Parietal lobe (tissue), 2 donors: Measurements from ENCODE around the gene KIF13A. TPM values are rescaled to one million over a fixed set of nuclear protein-coding genes. Genes with fewer than 3 reads are reported as not detected.
A peak's percentile ranks its signal among the peaks of the same experiment; 100 is the strongest.

Experiments used
- small RNA-seq: library from RNA; depleted of rRNA; stranded (forward); fragments of <200 nt; gene quantifications from one replicate; pipeline ENCODE3, GENCODE V24; 2014; ENCODE audit warnings: low replicate concordance
- total RNA-seq: library from RNA; depleted of rRNA; stranded (reverse); fragments of >200 nt; gene quantifications from one replicate; pipeline ENCODE4 v1.2.3, GENCODE V29; 2014

KIF13A gene
- total RNA-seq, result 28.5 TPM

GRCh38 chr6:17987447-17987696 is at the start of gene KIF13A:
Gene KIF13A, minus strand, starts transcription at chr6:17987635. Its CDS starts 172 bp downstream, at chr6:17987463.

Small RNA genes within 50 kb of the gene (small RNA-seq; reads per million reads assigned to genes)
- gene RF00019 (not detected), gene RNA5SP204 (1.3 reads per million, percentile 74 among the genes with 10 or more reads in this experiment)

Other genes with a start within 250 kb of the KIF13A start
- 3.1 TPM for gene NHLRC1, start 135.0 kb upstream of the KIF13A start, total RNA-seq
- 3.8 TPM for gene TPMT, start 167.4 kb upstream of the KIF13A start, total RNA-seq
- gene KDM1B, start 167.8 kb upstream of the KIF13A start, total RNA-seq, result 52.0 TPM